SK-N-SH treated with all-trans-retinoic acid at 6 μM for 48 hours (cell line): ENCODE results near the gene ITGB2.

Experiments
- ATAC-seq: fragments of 200-7000 bp; cut with Tn5 transposase; 3 replicates; pipeline ENCODE4 v1.9.1; 2020; ENCODE audit warnings: mild to moderate bottlenecking, moderate library complexity
- ARNTL ChIP-seq: fragments of 450-650 bp; formaldehyde crosslinking; IDR thresholded peaks from 2 replicates; pipeline ENCODE4 v1.5.0; 2020; ENCODE audit warnings: low read depth, mild to moderate bottlenecking, moderate library complexity, borderline replicate concordance
- BACH2 ChIP-seq: fragments of 250-450 bp; sonication (Bioruptor Pico); IDR thresholded peaks from 2 replicates; pipeline ENCODE4 v1.9.0; 2021; ENCODE audit warnings: mild to moderate bottlenecking, borderline replicate concordance
- CREB5 ChIP-seq: fragments of 250-450 bp; sonication (Bioruptor Pico); IDR thresholded peaks from 2 replicates; pipeline ENCODE4 v1.5.1; 2020; ENCODE audit warnings: low read depth, mild to moderate bottlenecking, moderate library complexity
- CSDC2 ChIP-seq: fragments of 250-450 bp; sonication (Bioruptor Pico); IDR thresholded peaks from 2 replicates; pipeline ENCODE4 v1.5.0; 2020; ENCODE audit warnings: mild to moderate bottlenecking, moderate library complexity
- CSRNP3 ChIP-seq: fragments of 250-450 bp; sonication (Bioruptor Pico); IDR thresholded peaks from 2 replicates; pipeline ENCODE4 v1.5.1; 2021; ENCODE audit warnings: mild to moderate bottlenecking, moderate library complexity
- ESRRG ChIP-seq: fragments of 250-450 bp; sonication (Bioruptor Pico); IDR thresholded peaks from 2 replicates; pipeline ENCODE4 v1.6.1; 2021; ENCODE audit warnings: mild to moderate bottlenecking
- GLIS3 ChIP-seq: fragments of 250-450 bp; sonication (Bioruptor Pico); IDR thresholded peaks from 2 replicates; pipeline ENCODE4 v1.5.0; 2020; ENCODE audit warnings: mild to moderate bottlenecking, moderate library complexity
- ISL1 ChIP-seq: fragments of 250-450 bp; sonication (Bioruptor Pico); IDR thresholded peaks from 2 replicates; pipeline ENCODE4 v2.1.2; 2022; ENCODE audit warnings: mild to moderate bottlenecking, moderate library complexity
- OSR1 ChIP-seq: fragments of 250-450 bp; sonication (Bioruptor Pico); IDR thresholded peaks from 2 replicates; pipeline ENCODE4 v1.8.0; 2022; ENCODE audit warnings: moderate library complexity, mild to moderate bottlenecking, inconsistent platforms
- POU6F1 ChIP-seq: fragments of 250-450 bp; sonication (Bioruptor Pico); IDR thresholded peaks from 2 replicates; pipeline ENCODE4 v1.8.0; 2021; ENCODE audit warnings: low read depth, mild to moderate bottlenecking, moderate library complexity, borderline replicate concordance
- PPARA ChIP-seq: fragments of 250-450 bp; sonication (Bioruptor Pico); IDR thresholded peaks from 2 replicates; pipeline ENCODE4 v1.5.0; 2020; ENCODE audit warnings: mild to moderate bottlenecking, borderline replicate concordance
- RARB ChIP-seq: fragments of 250-450 bp; sonication (Bioruptor Pico); IDR thresholded peaks from 2 replicates; pipeline ENCODE4 v1.8.0; 2021; ENCODE audit warnings: mild to moderate bottlenecking, moderate library complexity
- SNAI2 ChIP-seq: fragments of 250-450 bp; sonication (Bioruptor Pico); IDR thresholded peaks from 2 replicates; pipeline ENCODE4 v1.5.0; 2020; ENCODE audit warnings: mild to moderate bottlenecking, moderate library complexity
- TOX ChIP-seq: fragments of 250-450 bp; sonication (Bioruptor Pico); IDR thresholded peaks from 2 replicates; pipeline ENCODE4 v1.8.0; 2021; ENCODE audit warnings: mild to moderate bottlenecking, moderate library complexity, borderline replicate concordance
- TSHZ2 ChIP-seq: fragments of 250-450 bp; sonication (Bioruptor Pico); IDR thresholded peaks from 2 replicates; pipeline ENCODE4 v1.5.0; 2020; ENCODE audit warnings: mild to moderate bottlenecking, moderate library complexity
- ZC3H10 ChIP-seq: fragments of 250-450 bp; sonication (Bioruptor Pico); IDR thresholded peaks from 2 replicates; pipeline ENCODE4 v1.5.1; 2021; ENCODE audit warnings: mild to moderate bottlenecking, moderate library complexity
- ZFP3 ChIP-seq: fragments of 250-450 bp; sonication (Bioruptor Pico); IDR thresholded peaks from 2 replicates; pipeline ENCODE4 v1.5.0; 2020; ENCODE audit warnings: mild to moderate bottlenecking, moderate library complexity
- ZFP30 ChIP-seq: fragments of 450-650 bp; formaldehyde crosslinking; IDR thresholded peaks from 2 replicates; pipeline ENCODE4 v1.5.0; 2022; ENCODE audit warnings: mild to moderate bottlenecking, moderate library complexity
- ZNF565 ChIP-seq: fragments of 450-650 bp; formaldehyde crosslinking; conservative IDR thresholded peaks from 2 replicates; pipeline ENCODE4 v1.5.0; 2020; ENCODE audit warnings: low read depth, mild to moderate bottlenecking, moderate library complexity
- ZNF70 ChIP-seq: fragments of 450-650 bp; formaldehyde crosslinking; IDR thresholded peaks from 2 replicates; pipeline ENCODE4 v1.5.0; 2020; ENCODE audit warnings: mild to moderate bottlenecking, moderate library complexity
- ZNF8 ChIP-seq: fragments of 450-650 bp; formaldehyde crosslinking; IDR thresholded peaks from 2 replicates; pipeline ENCODE4 v1.5.0; 2020; ENCODE audit warnings: mild to moderate bottlenecking, moderate library complexity

The ITGB2 gene

GRCh38 chr21:44857127-44857892 lies 63.4 kb downstream of the ITGB2 start (continued):
- TF ChIP-seq ZNF70 (CRISPR knock-in tag) (no peak), PPARA (CRISPR knock-in tag) (no peak), GLIS3 (CRISPR knock-in tag) (no peak)

- no peak for TF ChIP-seq RARB
- TF ChIP-seq ESRRG (CRISPR knock-in tag) = no peak
- no peak for TF ChIP-seq PPARA (CRISPR knock-in tag)
- TF ChIP-seq ZNF70 (CRISPR knock-in tag) = no peak
- no peak for TF ChIP-seq ZFP3 (CRISPR knock-in tag)
- no peak for TF ChIP-seq CSDC2 (CRISPR knock-in tag)
- TF ChIP-seq, all 23 proteins: peak for 0
- no peak for ATAC-seq
These were observed 64.6 kb downstream of the ITGB2 start for GRCh38 chr21:44856131-44856530.

- ATAC-seq = no peak
- TF ChIP-seq SNAI2 (no peak), CREB5 (CRISPR knock-in tag) (no peak), TSHZ2 (CRISPR knock-in tag) (no peak), RARB (no peak), CSDC2 (CRISPR knock-in tag) (no peak), ZNF70 (CRISPR knock-in tag) (no peak), OSR1 (no peak)
- TF ChIP-seq, all 23 proteins: peak for 0
These were observed 65.1 kb downstream of the ITGB2 start for GRCh38 chr21:44855572-44855971.

- TF ChIP-seq OSR1 (no peak), ARNTL (CRISPR knock-in tag) (no peak)
- ATAC-seq = no peak
These were observed 65.8 kb downstream of the ITGB2 start for GRCh38 chr21:44854664-44855446.

- TF ChIP-seq ZC3H10 = no peak
- no peak for TF ChIP-seq ZNF565 (CRISPR knock-in tag)
- no peak for TF ChIP-seq ZFP30
- no peak for ATAC-seq
These were observed 66.4 kb downstream of the ITGB2 start for GRCh38 chr21:44854391-44854663.

GRCh38 chr21:44853601-44854390 lies 66.9 kb downstream of the ITGB2 start:
- ATAC-seq = no peak
- TF ChIP-seq ZNF70 (CRISPR knock-in tag) (no peak), BACH2 (no peak), ZNF565 (CRISPR knock-in tag) (no peak), RARB (no peak), CSDC2 (CRISPR knock-in tag) (no peak), CSRNP3 (no peak), GLIS3 (CRISPR knock-in tag) (no peak), OSR1 (no peak), PPARA (CRISPR knock-in tag) (no peak), SNAI2 (no peak), ISL1 (no peak), POU6F1 (CRISPR knock-in tag) (no peak), ESRRG (CRISPR knock-in tag) (no peak), TOX (no peak), ZNF8 (CRISPR knock-in tag) (no peak), ZFP30 (no peak)
